ENCODE results near the gene LSR.

DNA sequence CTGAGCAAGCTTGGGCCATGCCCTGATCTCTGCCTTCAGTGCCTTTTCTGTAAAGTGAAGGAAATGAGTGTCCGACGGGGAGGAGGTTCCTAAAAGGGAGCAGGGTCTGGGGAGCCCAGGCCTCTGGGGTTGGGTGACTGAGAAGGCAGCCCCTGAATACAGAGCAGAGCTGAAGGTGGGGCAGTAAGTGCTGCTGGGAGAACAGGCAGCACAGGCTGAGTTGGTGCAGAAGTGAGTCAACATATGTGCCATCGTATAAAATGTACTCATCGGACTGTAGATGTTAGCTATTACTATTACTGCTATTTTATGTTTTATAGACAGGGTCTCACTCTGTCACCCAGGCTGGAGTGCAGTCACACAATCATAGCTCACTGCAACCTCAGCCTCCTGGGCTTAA lies 32.5 kb downstream of the LSR start:
- TF ChIP-seq CTCF (conservative IDR thresholded peaks at IDR 0.05; ENCODE audit: low read depth, low read length) = no peak
- no peak for TF ChIP-seq MXI1 (IDR thresholded peaks at IDR 0.05; ENCODE audit: borderline replicate concordance, low read depth, low read length)
- no peak for TF ChIP-seq POLR2A (IDR thresholded peaks at IDR 0.05; ENCODE audit: low read depth, low read length)
- TF ChIP-seq MAZ (IDR thresholded peaks at IDR 0.05; ENCODE audit: borderline replicate concordance, low read depth, low read length) = no peak
- no peak for TF ChIP-seq RAD21 (IDR thresholded peaks at IDR 0.05; ENCODE audit: low read length)
- no peak for TF ChIP-seq BHLHE40 (IDR thresholded peaks at IDR 0.05; ENCODE audit: low read depth, low read length)
- TF ChIP-seq, protein P1, sequence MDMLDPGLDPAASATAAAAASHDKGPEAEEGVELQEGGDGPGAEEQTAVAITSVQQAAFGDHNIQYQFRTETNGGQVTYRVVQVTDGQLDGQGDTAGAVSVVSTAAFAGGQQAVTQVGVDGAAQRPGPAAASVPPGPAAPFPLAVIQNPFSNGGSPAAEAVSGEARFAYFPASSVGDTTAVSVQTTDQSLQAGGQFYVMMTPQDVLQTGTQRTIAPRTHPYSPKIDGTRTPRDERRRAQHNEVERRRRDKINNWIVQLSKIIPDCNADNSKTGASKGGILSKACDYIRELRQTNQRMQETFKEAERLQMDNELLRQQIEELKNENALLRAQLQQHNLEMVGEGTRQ (IDR thresholded peaks at IDR 0.05; ENCODE audit: low read depth, low read length) = no peak
- no peak for TF ChIP-seq RFX5 (IDR thresholded peaks at IDR 0.05; ENCODE audit: low read depth, low read length)
- TF ChIP-seq, protein P2, sequence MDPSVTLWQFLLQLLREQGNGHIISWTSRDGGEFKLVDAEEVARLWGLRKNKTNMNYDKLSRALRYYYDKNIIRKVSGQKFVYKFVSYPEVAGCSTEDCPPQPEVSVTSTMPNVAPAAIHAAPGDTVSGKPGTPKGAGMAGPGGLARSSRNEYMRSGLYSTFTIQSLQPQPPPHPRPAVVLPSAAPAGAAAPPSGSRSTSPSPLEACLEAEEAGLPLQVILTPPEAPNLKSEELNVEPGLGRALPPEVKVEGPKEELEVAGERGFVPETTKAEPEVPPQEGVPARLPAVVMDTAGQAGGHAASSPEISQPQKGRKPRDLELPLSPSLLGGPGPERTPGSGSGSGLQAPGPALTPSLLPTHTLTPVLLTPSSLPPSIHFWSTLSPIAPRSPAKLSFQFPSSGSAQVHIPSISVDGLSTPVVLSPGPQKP (IDR thresholded peaks at IDR 0.05; ENCODE audit: borderline replicate concordance, low read depth, low read length) = no peak

Measured in IMR-90 (cell line).